GM20000 (cell line): Measurements from ENCODE around the gene CD226.

Source experiments
- DNase-seq: peaks from one replicate; pipeline ENCODE4 v3.0.0; 2012; ENCODE audit warnings: low spot score
- TF ChIP-seq, protein P1 (sequence below): IDR thresholded peaks from 2 replicates; pipeline ENCODE4 v1.5.1; 2012; ENCODE audit warnings: mild to moderate bottlenecking, control low read depth; ENCODE audit errors: extremely low read depth, missing control alignments

Gene CD226

DNA sequence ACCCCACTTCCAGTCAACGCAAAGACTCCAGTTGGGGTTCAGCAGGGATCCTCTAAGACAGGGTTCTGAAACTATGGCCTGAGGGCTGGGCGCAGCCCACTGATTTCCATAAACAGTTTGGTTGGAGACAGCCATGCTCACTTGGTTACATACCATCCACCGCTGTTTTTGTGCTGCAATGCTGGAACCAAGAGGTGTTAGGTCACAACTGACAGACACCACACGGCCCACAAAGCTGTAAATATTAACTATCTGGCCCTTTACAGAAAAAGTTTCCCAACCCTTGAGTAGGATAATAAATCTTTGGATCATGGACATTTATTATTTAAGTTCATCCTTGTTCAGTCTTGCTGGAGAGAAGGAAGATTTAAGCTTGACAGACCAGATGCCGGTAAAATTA, 8.4 kb upstream of the CD226 start:
- no peak for DNase-seq
- TF ChIP-seq, protein P1, sequence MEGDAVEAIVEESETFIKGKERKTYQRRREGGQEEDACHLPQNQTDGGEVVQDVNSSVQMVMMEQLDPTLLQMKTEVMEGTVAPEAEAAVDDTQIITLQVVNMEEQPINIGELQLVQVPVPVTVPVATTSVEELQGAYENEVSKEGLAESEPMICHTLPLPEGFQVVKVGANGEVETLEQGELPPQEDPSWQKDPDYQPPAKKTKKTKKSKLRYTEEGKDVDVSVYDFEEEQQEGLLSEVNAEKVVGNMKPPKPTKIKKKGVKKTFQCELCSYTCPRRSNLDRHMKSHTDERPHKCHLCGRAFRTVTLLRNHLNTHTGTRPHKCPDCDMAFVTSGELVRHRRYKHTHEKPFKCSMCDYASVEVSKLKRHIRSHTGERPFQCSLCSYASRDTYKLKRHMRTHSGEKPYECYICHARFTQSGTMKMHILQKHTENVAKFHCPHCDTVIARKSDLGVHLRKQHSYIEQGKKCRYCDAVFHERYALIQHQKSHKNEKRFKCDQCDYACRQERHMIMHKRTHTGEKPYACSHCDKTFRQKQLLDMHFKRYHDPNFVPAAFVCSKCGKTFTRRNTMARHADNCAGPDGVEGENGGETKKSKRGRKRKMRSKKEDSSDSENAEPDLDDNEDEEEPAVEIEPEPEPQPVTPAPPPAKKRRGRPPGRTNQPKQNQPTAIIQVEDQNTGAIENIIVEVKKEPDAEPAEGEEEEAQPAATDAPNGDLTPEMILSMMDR, result no peak

DNA sequence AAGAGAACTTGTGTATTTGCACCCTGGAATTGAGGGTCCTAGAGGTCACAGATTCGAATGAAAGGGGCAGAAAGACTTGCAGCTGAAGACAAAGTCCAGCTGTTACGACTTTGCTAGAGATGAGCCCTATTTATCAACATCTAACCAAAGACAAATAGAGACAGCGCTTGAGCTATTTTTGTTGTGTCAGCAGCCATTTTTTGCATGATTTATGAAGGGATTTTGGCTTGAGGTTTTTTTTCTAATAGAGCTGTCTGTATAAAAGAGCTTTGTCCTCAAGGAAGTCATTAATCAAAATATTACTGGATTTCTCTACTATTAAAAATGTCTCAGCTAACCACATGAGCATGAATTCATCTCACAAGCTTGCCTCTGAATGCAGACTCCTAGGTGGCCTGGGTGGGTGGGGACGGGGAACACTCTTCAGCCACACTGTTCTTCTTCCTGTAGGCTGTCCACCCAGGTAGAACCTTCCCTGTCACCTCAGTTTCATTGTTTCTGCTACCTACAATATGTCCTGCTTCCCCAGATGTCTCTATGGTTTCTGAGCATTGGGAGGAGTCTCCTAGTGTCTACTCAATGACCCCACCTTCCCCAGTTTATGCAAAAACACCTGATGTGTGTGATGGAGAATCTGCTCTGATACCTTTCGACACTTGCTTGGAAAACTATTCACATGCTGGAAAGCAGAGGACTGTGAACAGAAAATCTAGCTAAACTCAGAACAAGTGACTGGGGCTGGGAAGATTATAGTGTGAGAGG, 7.2 kb upstream of the CD226 start:
- TF ChIP-seq, protein P1, result no peak
- DNase-seq, result no peak

DNA sequence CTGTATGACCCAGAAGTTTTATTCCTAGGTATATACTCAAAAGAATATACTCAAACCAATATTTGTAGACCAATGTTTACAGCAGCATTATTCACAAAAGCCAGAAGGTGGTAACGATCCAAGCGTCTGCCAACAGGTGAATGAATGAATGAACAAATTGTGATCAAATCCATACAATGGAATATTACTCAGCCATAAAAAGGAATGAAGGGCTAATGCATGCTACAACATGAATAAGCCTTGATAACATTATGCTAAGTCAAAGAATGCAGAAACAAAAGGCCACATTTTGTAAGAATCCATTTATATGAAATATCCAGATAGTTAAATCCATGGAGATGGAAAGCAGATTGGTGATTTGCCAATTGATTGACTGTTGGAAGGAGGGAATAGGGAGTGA, 5.5 kb upstream of the CD226 start:
- TF ChIP-seq, protein P1, result no peak

DNA sequence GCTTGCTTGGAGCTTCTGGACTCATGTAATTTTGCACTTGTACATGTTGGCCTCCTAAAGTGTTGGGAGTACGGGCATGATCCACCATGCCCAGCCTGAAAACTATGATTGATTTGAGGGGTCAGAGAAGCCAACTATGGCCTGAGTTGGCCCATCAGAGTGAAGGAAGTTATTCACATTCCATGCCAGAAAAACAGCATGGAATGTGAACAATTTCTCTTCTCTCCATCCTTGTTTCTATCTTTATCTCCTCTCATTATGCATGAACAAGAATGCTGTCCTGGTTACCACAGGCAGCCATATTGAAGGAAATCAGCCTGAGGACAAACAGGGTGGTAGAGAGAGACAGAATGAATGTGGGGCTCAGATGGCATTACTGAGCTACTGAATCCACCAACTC, 3.5 kb upstream of the CD226 start:
- TF ChIP-seq, protein P1, result no peak
- no peak for DNase-seq

More for the DNA sequence above, 5.5 kb upstream of the CD226 start:
- DNase-seq, result no peak

DNA sequence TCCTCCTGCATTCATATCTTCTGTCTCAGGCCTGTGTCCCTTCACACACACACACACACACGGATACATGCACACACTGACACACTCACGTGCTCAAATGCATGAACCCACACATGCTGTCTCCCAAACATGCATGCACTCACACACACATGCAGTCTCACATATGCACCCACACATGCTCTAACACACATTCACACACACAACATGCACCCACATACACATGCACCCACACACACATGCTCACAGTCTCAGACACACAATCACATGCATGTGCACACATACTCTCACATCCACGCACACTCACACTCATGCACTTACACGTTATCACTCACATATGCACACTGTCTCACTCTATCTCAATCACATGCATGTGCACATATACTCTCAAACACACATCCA, 1.9 kb upstream of the CD226 start:
- DNase-seq, result no peak
- TF ChIP-seq, protein P1, result no peak

DNA sequence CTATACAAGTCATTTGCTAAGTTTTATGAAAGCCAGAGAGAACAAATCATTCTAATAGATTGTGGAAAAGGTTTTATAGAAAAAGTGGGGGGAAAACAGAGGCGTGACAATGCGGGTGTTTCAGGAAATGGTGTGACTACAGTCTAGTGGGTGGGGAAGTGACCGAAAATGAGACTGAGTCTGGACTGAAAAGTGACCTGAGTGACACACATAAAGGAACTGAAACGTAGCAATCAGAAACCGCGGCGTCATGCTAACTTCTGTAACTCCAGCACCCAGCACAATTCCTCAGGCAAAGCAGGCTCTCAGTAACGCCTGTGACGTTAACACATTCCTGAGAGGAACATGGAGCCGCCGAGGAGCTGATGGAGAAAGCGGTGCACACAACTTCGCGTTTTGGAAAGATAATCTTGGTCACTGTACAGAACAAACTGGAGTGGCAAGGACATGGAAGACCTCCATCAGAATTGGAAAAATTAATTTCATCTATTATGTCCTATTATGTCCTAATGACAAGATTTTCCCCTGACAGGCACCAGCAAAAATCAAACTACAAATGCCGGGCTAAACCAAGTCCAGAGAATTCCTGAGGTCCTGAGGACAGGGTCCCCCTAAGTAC, 1.4 kb upstream of the CD226 start:
- TF ChIP-seq, protein P1, result no peak
- DNase-seq, result peak; percentile 60

DNA sequence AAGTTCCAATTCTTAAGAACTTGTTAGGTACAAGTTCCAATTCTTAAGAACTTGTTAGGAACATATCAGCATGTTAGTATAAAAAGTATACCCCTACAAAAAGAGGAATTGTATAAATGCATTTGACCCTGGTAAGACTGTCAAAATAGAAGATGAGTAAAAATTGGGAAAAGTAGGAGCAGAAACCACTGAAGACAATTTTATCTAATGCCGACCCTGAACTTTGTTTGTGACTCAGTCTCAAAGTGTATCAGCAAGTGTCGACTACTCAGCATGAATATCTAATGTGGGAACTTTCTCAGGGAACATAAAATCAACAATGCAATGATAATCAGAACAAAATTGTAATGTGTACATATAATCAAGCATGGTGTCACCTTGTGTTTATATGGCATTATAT, 583 bp upstream of the CD226 start:
- TF ChIP-seq, protein P1, result no peak
- no peak for DNase-seq
